ENCODE measurements around the gene DNMT3A. TPM values are rescaled to one million over a fixed set of nuclear protein-coding genes. Genes with fewer than 3 reads are reported as not detected.

Gene DNMT3A
- total RNA-seq, 1 experiment from 2014 or later, result 215 TPM

GRCh38 chr2:25367296-25367695 is 25.6 kb upstream of the DNMT3A start:
- no CpG with 5 or more reads among the region's 9 CpGs for WGBS (ENCODE audit: extremely low coverage, insufficient read length, low lambda C conversion rate)
- H4K8ac ChIP-seq (replicated peaks; ENCODE audit: insufficient read length, low read depth, low read length), result no peak overlapping the region
- no peak overlapping the region for H2BK12ac ChIP-seq (ENCODE audit: insufficient read length, low read depth, low read length)
- H4K91ac ChIP-seq (ENCODE audit: insufficient read length, low read depth, low read length), result no peak overlapping the region
- H3K14ac ChIP-seq (ENCODE audit: insufficient read depth, low read length), result no peak overlapping the region
- no peak overlapping the region for H4K5ac ChIP-seq (ENCODE audit: insufficient read length, low read depth, low read length)
- no peak overlapping the region for H3T11ph ChIP-seq (ENCODE audit: low read length)
- no peaks in the 10 kb centered on the region for H3K79me1 ChIP-seq (ENCODE audit: insufficient read depth, low read depth, low read length, poor library complexity, severe bottlenecking)
- H2BK5ac ChIP-seq (ENCODE audit: insufficient read length, low read length), result no peak overlapping the region
- no peaks in the 10 kb centered on the region for H3K23me2 ChIP-seq (ENCODE audit: insufficient read length, low read depth, low read length, poor library complexity, severe bottlenecking)
- no peak overlapping the region for H3K56ac ChIP-seq (ENCODE audit: insufficient read length, low read depth, low read length)
- H2BK120ac ChIP-seq (ENCODE audit: low read depth, low read length, poor library complexity, severe bottlenecking), result no peak overlapping the region
- no peaks in the 10 kb centered on the region for H3K79me2 ChIP-seq (ENCODE audit: insufficient read depth, low read length)
- no peaks in the 10 kb centered on the region for H3K9me3 ChIP-seq (ENCODE audit: control insufficient read depth, low read depth, low read length)
- H3K18ac ChIP-seq (ENCODE audit: insufficient read length, low read depth, low read length), result no peak overlapping the region
- H3K9ac ChIP-seq (ENCODE audit: extremely low read depth, insufficient read length, low read length), result no peak overlapping the region
- H3K4me2 ChIP-seq (ENCODE audit: insufficient read depth, insufficient read length, low read length), result no peak overlapping the region
- H3K27ac ChIP-seq (ENCODE audit: insufficient read length, low read depth, low read length), result no peak overlapping the region
- no peaks in the 10 kb centered on the region; the same call in 1 of the 2 replicates for H3K4me1 ChIP-seq (ENCODE audit: insufficient read depth, low read length)
- H3K27ac Mint-ChIP-seq, result no peak overlapping the region
- no peak overlapping the region for H2BK20ac ChIP-seq (ENCODE audit: low read depth, low read length, poor library complexity, severe bottlenecking)
- no peak overlapping the region for H2AK5ac ChIP-seq (ENCODE audit: insufficient read length, low read length)
- no peak overlapping the region for H2BK15ac ChIP-seq (ENCODE audit: low read depth, low read length)
- H3K27me3 ChIP-seq (ENCODE audit: insufficient read depth, low read length), result peaks cover 2% of the 10 kb centered on the region; the same call in 1 of the 2 replicates
- H3K23ac ChIP-seq (ENCODE audit: insufficient read length, low read depth, low read length), result no peak overlapping the region
- no peaks in the 10 kb centered on the region for H3K36me3 Mint-ChIP-seq (ENCODE audit: insufficient read depth in 1 of 3, low read depth in 3 of 3)
- no peak for TF ChIP-seq CTCF (conservative IDR thresholded peaks at IDR 0.05)
- no peaks in the 10 kb centered on the region for H3K9me3 Mint-ChIP-seq
- no peak overlapping the region for H3K4me3 Mint-ChIP-seq
- DNase-seq, result no peak
- H3K4me1 Mint-ChIP-seq, result peaks cover 19 to 29% of the 10 kb centered on the region in 2 experiments
- H2AFZ ChIP-seq (ENCODE audit: low read length), result no peak overlapping the region
- no peaks in the 10 kb centered on the region for H4K20me1 ChIP-seq (ENCODE audit: control insufficient read depth, insufficient read depth, insufficient read length)
- no peak overlapping the region for H3K4ac ChIP-seq (ENCODE audit: low read depth, low read length)
- peaks cover 53% of the 10 kb centered on the region for H3K27me3 Mint-ChIP-seq (ENCODE audit: low read depth)

Data from H9 (cell line).